ENCODE measurements around the gene GALNT2. TPM values are rescaled to one million over a fixed set of nuclear protein-coding genes. Genes with fewer than 3 reads are reported as not detected.

GALNT2 gene
- total RNA-seq, 4 donors from 2014 or later: 41.7 to 56.4 (median 50.7) TPM

DNA sequence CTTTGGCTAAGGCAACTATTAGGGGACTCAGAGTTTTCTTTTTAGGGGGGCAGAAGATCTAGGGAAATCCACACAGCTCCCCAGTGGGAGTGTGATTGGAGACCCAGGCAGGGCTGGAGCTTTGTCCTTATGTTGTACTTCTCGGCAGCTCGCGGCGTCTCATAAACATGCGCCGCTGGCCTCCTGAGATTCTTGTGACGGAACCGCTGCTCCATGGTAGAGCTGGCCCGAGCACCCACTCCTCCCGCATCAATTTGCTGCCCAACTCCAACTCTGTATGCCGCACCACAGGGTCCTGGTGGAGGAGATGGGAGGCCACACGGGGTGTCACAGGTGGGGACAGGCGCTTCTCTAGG is 143.9 kb downstream of the GALNT2 start:
- TF ChIP-seq, protein P1, sequence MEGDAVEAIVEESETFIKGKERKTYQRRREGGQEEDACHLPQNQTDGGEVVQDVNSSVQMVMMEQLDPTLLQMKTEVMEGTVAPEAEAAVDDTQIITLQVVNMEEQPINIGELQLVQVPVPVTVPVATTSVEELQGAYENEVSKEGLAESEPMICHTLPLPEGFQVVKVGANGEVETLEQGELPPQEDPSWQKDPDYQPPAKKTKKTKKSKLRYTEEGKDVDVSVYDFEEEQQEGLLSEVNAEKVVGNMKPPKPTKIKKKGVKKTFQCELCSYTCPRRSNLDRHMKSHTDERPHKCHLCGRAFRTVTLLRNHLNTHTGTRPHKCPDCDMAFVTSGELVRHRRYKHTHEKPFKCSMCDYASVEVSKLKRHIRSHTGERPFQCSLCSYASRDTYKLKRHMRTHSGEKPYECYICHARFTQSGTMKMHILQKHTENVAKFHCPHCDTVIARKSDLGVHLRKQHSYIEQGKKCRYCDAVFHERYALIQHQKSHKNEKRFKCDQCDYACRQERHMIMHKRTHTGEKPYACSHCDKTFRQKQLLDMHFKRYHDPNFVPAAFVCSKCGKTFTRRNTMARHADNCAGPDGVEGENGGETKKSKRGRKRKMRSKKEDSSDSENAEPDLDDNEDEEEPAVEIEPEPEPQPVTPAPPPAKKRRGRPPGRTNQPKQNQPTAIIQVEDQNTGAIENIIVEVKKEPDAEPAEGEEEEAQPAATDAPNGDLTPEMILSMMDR (IDR thresholded peaks at IDR 0.05; ENCODE audit: low read depth): no peak

DNA sequence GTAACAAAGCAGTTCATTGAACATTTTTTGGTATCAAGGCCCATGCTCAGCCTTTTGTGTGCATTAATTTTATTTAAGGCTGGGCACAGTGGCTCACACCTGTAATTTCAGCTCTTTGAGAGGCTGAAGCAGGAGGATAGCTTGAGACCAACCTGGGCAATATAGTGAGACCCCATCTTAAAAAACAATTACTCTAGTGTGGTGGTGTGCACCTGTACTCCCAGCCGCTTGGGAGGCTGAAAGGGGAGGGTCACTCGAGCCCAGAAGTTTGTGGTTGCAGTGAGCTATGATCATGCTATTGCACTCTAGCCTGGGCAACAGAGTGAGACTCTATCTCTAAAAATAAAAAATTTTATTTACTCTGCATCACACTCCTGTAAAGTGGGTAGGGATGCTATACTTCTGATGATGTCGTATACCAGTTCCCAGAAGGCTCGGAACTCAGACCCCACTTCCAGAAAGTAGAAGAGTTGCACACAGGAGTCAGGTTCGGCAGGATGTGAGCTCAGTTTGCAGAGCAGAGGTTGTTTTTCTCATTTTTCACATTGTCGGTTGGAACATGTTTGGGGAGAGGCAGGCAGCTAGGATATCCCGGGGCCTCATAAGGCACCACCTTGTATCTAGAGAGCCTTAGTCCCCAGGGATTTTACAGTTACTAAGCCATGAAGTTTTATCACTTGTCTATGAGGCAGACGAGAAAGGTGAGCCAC is 144.6 kb downstream of the GALNT2 start:
- TF ChIP-seq, protein P1 (IDR thresholded peaks at IDR 0.05; ENCODE audit: low read depth): no peak

DNA sequence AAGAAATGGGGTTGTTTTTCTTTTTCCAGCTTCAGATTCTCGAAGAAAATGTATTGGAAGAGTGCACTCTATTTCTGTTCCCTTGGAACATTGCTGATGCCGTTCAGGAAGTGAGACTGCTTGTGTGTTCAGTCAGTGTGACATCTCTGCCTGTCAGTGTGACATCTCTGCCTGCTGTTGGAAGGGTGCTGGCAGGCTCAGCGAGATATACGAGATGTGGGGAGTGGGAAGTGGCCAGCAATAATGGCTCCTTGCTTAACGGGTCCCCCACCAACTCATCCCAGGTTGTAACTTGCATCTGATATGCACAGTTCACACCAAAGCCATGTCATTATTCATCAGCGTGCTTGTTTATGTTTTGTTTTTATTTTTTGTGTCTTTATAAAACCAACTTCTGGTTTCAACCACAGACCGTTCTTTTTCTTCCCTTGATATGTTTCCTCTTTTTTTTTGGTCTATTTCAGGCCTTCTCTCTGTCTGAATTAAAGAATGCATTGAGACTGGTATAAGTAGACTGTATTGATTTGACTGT is 145.4 kb downstream of the GALNT2 start:
- TF ChIP-seq, protein P1 (IDR thresholded peaks at IDR 0.05; ENCODE audit: low read depth): no peak

DNA sequence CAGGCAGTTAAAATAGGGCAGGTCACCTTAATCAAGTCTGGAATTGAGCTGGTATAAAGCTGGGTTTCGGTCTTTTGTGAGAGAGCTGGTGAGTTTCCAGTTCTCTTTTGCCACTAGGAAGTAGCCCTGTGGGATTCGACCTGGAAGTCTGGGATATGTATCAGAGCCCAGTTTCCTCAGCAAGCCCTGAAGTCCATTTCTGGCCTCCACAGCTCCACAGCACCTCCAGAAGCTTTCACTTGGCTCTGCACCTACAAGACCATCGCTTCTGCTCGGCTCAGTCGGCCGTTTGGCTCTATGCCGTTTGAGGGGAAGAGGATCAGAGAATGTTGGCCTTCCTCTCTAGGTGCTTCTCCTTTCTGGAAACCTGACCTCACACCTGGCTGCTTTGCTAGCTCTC is 148.0 kb downstream of the GALNT2 start:
- TF ChIP-seq, protein P1 (IDR thresholded peaks at IDR 0.05; ENCODE audit: low read depth): no peak

DNA sequence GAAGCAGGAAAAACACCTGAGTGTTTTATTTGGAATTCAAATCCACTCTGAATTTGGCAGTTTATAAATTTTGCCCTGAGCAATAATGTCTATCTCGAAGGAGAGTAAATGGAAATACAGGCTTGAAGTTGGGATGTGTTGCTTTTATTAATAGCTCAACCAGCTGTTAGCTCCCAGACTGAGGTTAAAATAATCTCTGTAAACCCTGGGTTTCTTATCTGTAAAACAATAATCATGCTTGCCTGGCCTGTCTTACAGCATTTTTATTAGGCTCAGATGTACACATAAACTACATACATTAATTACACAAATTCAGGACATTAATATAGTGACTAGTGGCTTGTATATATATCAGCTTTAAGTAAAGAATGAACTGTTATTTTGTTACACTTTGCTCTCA is 148.5 kb downstream of the GALNT2 start:
- TF ChIP-seq, protein P1 (IDR thresholded peaks at IDR 0.05; ENCODE audit: low read depth): no peak

DNA sequence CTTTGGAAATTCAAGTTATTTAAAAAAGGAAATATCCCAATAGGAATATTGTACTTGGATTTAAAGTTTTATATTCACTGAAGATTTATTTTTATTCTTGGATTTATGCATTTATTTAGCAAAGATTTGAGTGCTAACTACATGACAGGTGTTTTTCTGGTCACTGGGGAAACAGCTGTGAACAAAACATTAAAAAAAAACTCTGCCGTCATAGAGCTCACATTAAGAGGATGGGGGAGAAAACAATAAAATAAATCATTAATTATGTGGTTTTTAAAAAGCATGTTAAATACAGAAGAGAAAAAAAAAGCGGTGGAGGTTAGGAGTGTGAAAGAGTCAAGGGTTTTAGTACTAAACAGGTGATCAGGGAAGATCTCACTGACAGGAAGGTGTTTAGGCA is 149.9 kb downstream of the GALNT2 start:
- TF ChIP-seq, protein P1 (IDR thresholded peaks at IDR 0.05; ENCODE audit: low read depth): no peak

DNA sequence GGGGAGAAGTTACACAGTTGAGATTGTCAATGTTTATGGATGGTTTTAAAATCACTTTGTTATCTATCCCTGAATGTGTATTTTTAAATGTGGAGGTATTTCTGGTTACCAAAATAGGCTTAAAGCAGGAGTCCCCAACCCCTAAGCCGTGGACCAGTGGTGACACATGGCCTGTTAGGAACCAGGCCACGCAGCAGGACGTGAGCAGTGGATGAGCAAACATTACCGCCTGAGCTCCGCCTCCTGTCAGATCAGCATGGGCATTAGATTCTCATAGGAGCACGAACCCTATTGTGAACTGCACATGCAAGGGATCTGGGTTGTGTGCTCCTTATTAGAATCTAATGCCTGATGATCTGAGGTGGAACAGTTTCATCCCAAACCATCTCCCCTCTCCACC is 151.6 kb downstream of the GALNT2 start:
- TF ChIP-seq, protein P1 (IDR thresholded peaks at IDR 0.05; ENCODE audit: low read depth): no peak

Measured in subcutaneous adipose tissue (tissue), 4 donors.